Measurements from ENCODE around the gene LIN7B.

The LIN7B gene

GRCh38 chr19:49113762-49114629 lies at the start of gene LIN7B:
Gene LIN7B (plus strand): TSS chr19:49114370. CDS start chr19:49114405, 35 bp downstream.
- no peak for FAIRE-seq

- FAIRE-seq: no peak
Measured at GRCh38 chr19:49064768-49065611, 49.2 kb upstream of the LIN7B start, which contains the start of gene NTF4. Gene NTF4 (minus strand): TSS chr19:49064818. CDS start chr19:49061997, 2,821 bp downstream.

- FAIRE-seq: no peak
Measured at GRCh38 chr19:49065905-49066512, 48.2 kb upstream of the LIN7B start.

GRCh38 chr19:49067554-49067953 lies 46.6 kb upstream of the LIN7B start:
- FAIRE-seq: no peak

GRCh38 chr19:49069026-49069425 lies 45.1 kb upstream of the LIN7B start:
- FAIRE-seq: no peak

GRCh38 chr19:49070416-49070815 lies 43.8 kb upstream of the LIN7B start:
- no peak for FAIRE-seq

GRCh38 chr19:49071860-49072547 lies 42.2 kb upstream of the LIN7B start:
- no peak for FAIRE-seq

- no peak for FAIRE-seq
Measured at GRCh38 chr19:49073514-49074378, 40.4 kb upstream of the LIN7B start.

GRCh38 chr19:49074869-49075268 lies 39.3 kb upstream of the LIN7B start:
- FAIRE-seq: peak; percentile 67

- no peak for FAIRE-seq
Measured at GRCh38 chr19:49080392-49080791, 33.8 kb upstream of the LIN7B start.

- FAIRE-seq: no peak
Measured at GRCh38 chr19:49081273-49081672, 32.9 kb upstream of the LIN7B start.

- FAIRE-seq: no peak
Measured at GRCh38 chr19:49084206-49085019, 29.8 kb upstream of the LIN7B start.

GRCh38 chr19:49085020-49085867 lies 28.9 kb upstream of the LIN7B start, which contains the start of gene SNRNP70:
Gene SNRNP70 (plus strand): TSS chr19:49085451. CDS start chr19:49086415, 964 bp downstream.
- peak; percentile 90 for FAIRE-seq

- FAIRE-seq: no peak
Measured at GRCh38 chr19:49085868-49086232, 28.3 kb upstream of the LIN7B start.

GRCh38 chr19:49086296-49086695 lies 27.9 kb upstream of the LIN7B start:
- FAIRE-seq: no peak

- FAIRE-seq: no peak
Measured at GRCh38 chr19:49091391-49092038, 22.7 kb upstream of the LIN7B start.

- FAIRE-seq: no peak
Measured at GRCh38 chr19:49092686-49093085, 21.5 kb upstream of the LIN7B start.

- FAIRE-seq: no peak
Measured at GRCh38 chr19:49094505-49095482, 19.4 kb upstream of the LIN7B start.

Data from A204.1 (cell line).